CD4-positive, alpha-beta T cell treated with Interleukin-12 subunit alpha and Interleukin-12 subunit beta, for 1 hour (primary cell): ENCODE measurements around the gene GNAI2.
"Not testable (repeated sequence)": the region's sequence is repeated elsewhere in the genome, so short reads cannot be mapped to it uniquely, and the experiment has no call there.

Source experiments
- DNase-seq: peaks from one replicate; pipeline ENCODE4 v3.0.0-alpha.2; 2020

GNAI2 gene

GRCh38 chr3:50249457-50249856 is 13.5 kb downstream of the GNAI2 start:
- no peak for DNase-seq

- DNase-seq = no peak
Observed at GRCh38 chr3:50250514-50250913, 14.5 kb downstream of the GNAI2 start.

- no peak for DNase-seq
Observed at GRCh38 chr3:50251220-50251619, 15.2 kb downstream of the GNAI2 start.

- DNase-seq = no peak
Observed at GRCh38 chr3:50254577-50255250, 18.7 kb downstream of the GNAI2 start.

- DNase-seq = no peak
Observed at GRCh38 chr3:50255251-50255615, 19.2 kb downstream of the GNAI2 start.

GRCh38 chr3:50256978-50257890 is 21.2 kb downstream of the GNAI2 start:
- peak; percentile 50 for DNase-seq

GRCh38 chr3:50258029-50258680 is 22.2 kb downstream of the GNAI2 start:
- no peak for DNase-seq

- no peak for DNase-seq
Observed at GRCh38 chr3:50258979-50259378, 23.0 kb downstream of the GNAI2 start.

GRCh38 chr3:50259432-50260026 is 23.5 kb downstream of the GNAI2 start:
- no peak for DNase-seq

- peak; percentile 88 for DNase-seq
Observed at GRCh38 chr3:50260027-50260941, 24.3 kb downstream of the GNAI2 start.

- no peak for DNase-seq
Observed at GRCh38 chr3:50260942-50261441, 25.0 kb downstream of the GNAI2 start.

GRCh38 chr3:50261505-50261904 is 25.5 kb downstream of the GNAI2 start:
- DNase-seq = no peak

GRCh38 chr3:50262200-50262599 is 26.2 kb downstream of the GNAI2 start:
- not testable (repeated sequence) for DNase-seq

- no peak for DNase-seq
Observed at GRCh38 chr3:50262778-50263177, 26.8 kb downstream of the GNAI2 start.

- DNase-seq = no peak
Observed at GRCh38 chr3:50263478-50264382, 27.7 kb downstream of the GNAI2 start.

- no peak for DNase-seq
Observed at GRCh38 chr3:50264383-50264963, 28.5 kb downstream of the GNAI2 start.

- DNase-seq = no peak
Observed at GRCh38 chr3:50264964-50265485, 29.0 kb downstream of the GNAI2 start.

- DNase-seq = no peak
Observed at GRCh38 chr3:50265571-50265970, 29.6 kb downstream of the GNAI2 start.

- DNase-seq = no peak
Observed at GRCh38 chr3:50266017-50266416, 30.0 kb downstream of the GNAI2 start.

GRCh38 chr3:50266836-50267235 is 30.8 kb downstream of the GNAI2 start:
- DNase-seq = no peak
